CD4-positive, alpha-beta T cell treated with Interleukin-15 for 4 hours (primary cell): Measurements from ENCODE around the gene POLR3H.

ENCODE experiments used
- DNase-seq: peaks from one replicate; pipeline ENCODE4 v3.0.0-alpha.2; 2020; ENCODE audit warnings: low spot score

POLR3H gene

GRCh38 chr22:41481925-41482318 is 62.3 kb downstream of the POLR3H start:
- DNase-seq: no peak

DNA sequence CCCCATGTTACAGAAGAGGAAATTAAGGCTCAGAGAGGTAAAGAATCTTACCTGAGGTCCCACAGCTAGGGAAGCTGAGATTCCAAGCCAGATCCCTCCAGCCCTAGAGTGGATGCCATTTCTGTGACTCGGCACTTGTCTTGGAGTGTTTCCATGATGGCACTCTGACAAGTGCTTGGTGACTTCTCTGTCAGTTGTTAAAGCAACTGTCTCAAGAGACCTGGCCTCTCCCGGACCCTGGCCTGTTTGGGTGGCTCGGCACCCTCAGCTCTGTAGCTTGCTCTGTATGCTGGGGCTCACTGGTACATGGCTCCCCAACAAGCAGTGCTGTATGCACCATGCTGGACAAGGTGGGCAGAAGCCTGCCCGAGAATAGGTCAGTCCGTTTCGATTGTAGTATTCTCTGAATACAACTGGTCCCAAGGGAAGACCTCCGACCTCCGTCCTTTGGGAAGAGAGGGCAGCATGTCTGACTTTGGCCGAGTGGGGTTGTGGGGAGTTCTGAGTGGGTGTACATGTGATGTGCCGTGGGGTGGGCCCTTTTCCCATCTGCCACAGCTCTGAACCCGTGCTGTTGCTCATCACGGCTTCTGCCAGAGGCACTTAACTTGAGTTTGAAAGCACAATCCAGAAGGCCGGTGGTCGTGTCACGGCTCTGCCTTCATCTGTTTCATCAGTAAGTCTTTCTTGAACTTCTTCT is 63.0 kb downstream of the POLR3H start:
- no peak for DNase-seq

GRCh38 chr22:41480397-41480735 is 63.9 kb downstream of the POLR3H start:
- no peak for DNase-seq

- DNase-seq: no peak
These were observed 64.4 kb downstream of the POLR3H start for GRCh38 chr22:41479671-41480396.

DNA sequence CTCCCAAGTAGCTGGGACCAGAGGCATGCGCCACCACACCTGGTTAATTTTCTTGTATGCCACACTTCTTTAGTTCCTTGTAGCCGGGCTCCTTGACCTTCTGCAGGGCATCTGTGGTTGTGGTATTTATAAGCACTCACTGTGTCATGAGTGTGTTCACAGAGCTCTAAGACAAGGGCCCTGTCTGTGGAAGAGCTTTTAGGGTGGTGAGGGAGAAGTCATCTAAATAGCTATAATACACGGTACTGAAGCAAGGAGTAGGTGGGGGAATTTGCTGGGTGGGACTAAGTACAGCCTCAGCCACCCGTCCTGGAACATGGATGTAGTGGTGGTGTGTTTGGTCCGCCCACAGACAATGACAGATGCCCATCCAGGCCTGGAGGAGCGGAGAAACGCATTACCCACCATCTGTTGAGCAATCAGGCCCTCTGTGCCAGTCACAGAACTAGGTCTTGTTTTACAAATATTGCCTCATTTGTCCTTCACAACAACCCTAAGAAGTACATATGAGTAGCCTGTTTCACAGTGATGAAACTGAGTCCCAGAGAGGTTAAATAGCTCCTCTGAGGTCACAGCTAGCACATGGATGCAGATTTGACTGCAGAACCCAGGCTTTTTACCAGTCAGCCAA is 65.3 kb downstream of the POLR3H start:
- DNase-seq: no peak

GRCh38 chr22:41478473-41478872 is 65.8 kb downstream of the POLR3H start:
- DNase-seq: no peak
